HCT116 (cell line): Measurements from ENCODE around the gene RPL37A.

ENCODE experiments used
- CTCF ChIP-seq, 3 experiments: fragments of 200-600 bp in 1 of 3; sonication (generic) in 1 of 3; IDR thresholded peaks in 2 of 3; conservative IDR thresholded peaks in 1 of 3; 2 replicates each; pipeline ENCODE4 v1.5.1; 2012 to 2017; ENCODE audit warnings: low read depth in 2 of 3, low read length in 2 of 3, antibody characterized with exemption in 1 of 3, borderline replicate concordance in 1 of 3, control low read depth in 1 of 3, mild to moderate bottlenecking in 1 of 3, mixed read lengths in 1 of 3, mixed run types in 1 of 3, moderate library complexity in 1 of 3; ENCODE audit not compliant: insufficient read depth in 1 of 3
- EZH2phosphoT487 ChIP-seq: fragments of 200-600 bp; IDR thresholded peaks from 2 replicates; pipeline ENCODE4 v1.6.1; 2018; ENCODE audit warnings: antibody characterized with exemption, borderline replicate concordance
- POLR2A ChIP-seq: IDR thresholded peaks from 2 replicates; pipeline ENCODE4 v1.7.0; 2011; ENCODE audit warnings: borderline replicate concordance; ENCODE audit not compliant: insufficient read depth, insufficient read length; ENCODE audit errors: extremely low read depth
- POLR2AphosphoS5 ChIP-seq: IDR thresholded peaks from 2 replicates; pipeline ENCODE4 v1.6.1; 2011; ENCODE audit warnings: mild to moderate bottlenecking, low read depth, low read length, moderate library complexity
- SP1 ChIP-seq: IDR thresholded peaks from 2 replicates; pipeline ENCODE4 v1.6.1; 2012; ENCODE audit warnings: low read depth
- ZNF274 ChIP-seq: fragments of 200-500 bp; sonication (Bioruptor generic); IDR thresholded peaks from 2 replicates; pipeline ENCODE4 v1.6.1; 2014; ENCODE audit warnings: mild to moderate bottlenecking, low read depth, low read length, inconsistent platforms

- no peak for TF ChIP-seq POLR2A
- no peak for TF ChIP-seq CTCF (IDR thresholded peaks at IDR 0.05 in 2 of 3, conservative IDR thresholded peaks at IDR 0.05 in 1 of 3; ENCODE audit: borderline replicate concordance in 1 of 3, insufficient read depth in 1 of 3, low read depth in 2 of 3, low read length in 2 of 3)
- no peak for TF ChIP-seq SP1
- TF ChIP-seq ZNF274 = no peak
- TF ChIP-seq EZH2phosphoT487 = no peak
- no peak for TF ChIP-seq POLR2AphosphoS5
Measured at GRCh38 chr2:216486708-216487107, 11.9 kb upstream of the RPL37A start.
